HUES6 (cell line): ENCODE measurements around the gene GFER.

ENCODE experiments used
- H3K27ac ChIP-seq: 2 replicates; pipeline ENCODE4 v1.7.0; 2013; ENCODE audit warnings: low read depth, mild to moderate bottlenecking, low read length, inconsistent platforms
- H3K27me3 ChIP-seq: 2 replicates; pipeline ENCODE4 v1.6.1; 2013; ENCODE audit warnings: low read length; ENCODE audit not compliant: control insufficient read depth, insufficient read depth
- H3K36me3 ChIP-seq: 2 replicates; pipeline ENCODE4 v1.6.1; 2013; ENCODE audit warnings: low read length; ENCODE audit not compliant: control insufficient read depth, insufficient read depth
- H3K4me1 ChIP-seq: 2 replicates; pipeline ENCODE4 v1.6.1; 2013; ENCODE audit warnings: low read length; ENCODE audit not compliant: control insufficient read depth, insufficient read depth
- H3K4me3 ChIP-seq: 2 replicates; pipeline ENCODE4 v1.5.1; 2013; ENCODE audit warnings: low read depth, low read length
- H3K9ac ChIP-seq: one replicate; pipeline ENCODE4 v1.6.1; 2013; ENCODE audit warnings: mild to moderate bottlenecking, low read length
- H3K9me3 ChIP-seq: 2 replicates; pipeline ENCODE4 v1.6.1; 2013; ENCODE audit warnings: low read depth, low read length; ENCODE audit not compliant: control insufficient read depth, insufficient read depth

The GFER gene

GRCh38 chr16:1989209-1990100 is 5.5 kb downstream of the GFER start, which contains the start of gene SYNGR3:
SYNGR3 (plus strand) TSS chr16:1989970; CDS start chr16:1990103, 133 bp downstream.
- H3K4me3 ChIP-seq = peak within 1 kb of the TSS; percentile 77
- peaks cover 15% of the 10 kb centered on the region for H3K36me3 ChIP-seq
- peak within 1 kb of the TSS; percentile 66 for H3K9ac ChIP-seq
- H3K9me3 ChIP-seq = no peaks in the 10 kb centered on the region
- peaks cover 28% of the 10 kb centered on the region for H3K4me1 ChIP-seq
- H3K27me3 ChIP-seq = peaks cover 39% of the 10 kb centered on the region
- H3K27ac ChIP-seq = no peak within 1 kb of the TSS

GRCh38 chr16:1990101-1990350 is 6.0 kb downstream of the GFER start:
- Histone ChIP-seq H3K4me3 (peak overlapping the region; percentile 77), H3K36me3 (peaks cover 15% of the 10 kb centered on the region), H3K4me1 (peaks cover 25% of the 10 kb centered on the region), H3K9ac (no peak overlapping the region), H3K27me3 (peaks cover 39% of the 10 kb centered on the region), H3K27ac (no peak overlapping the region), H3K9me3 (no peaks in the 10 kb centered on the region)

- Histone ChIP-seq H3K27me3 (peaks cover 39% of the 10 kb centered on the region), H3K4me3 (peak overlapping the region; percentile 77), H3K4me1 (peaks cover 22% of the 10 kb centered on the region), H3K9me3 (no peaks in the 10 kb centered on the region), H3K9ac (peak overlapping the region; percentile 66), H3K27ac (no peak overlapping the region), H3K36me3 (peaks cover 18% of the 10 kb centered on the region)
Observed at GRCh38 chr16:1990351-1991134, 6.5 kb downstream of the GFER start.

GRCh38 chr16:1991135-1991551 is 7.2 kb downstream of the GFER start:
- Histone ChIP-seq H3K9ac (peak overlapping the region; percentile 66), H3K4me1 (peaks cover 22% of the 10 kb centered on the region), H3K9me3 (no peaks in the 10 kb centered on the region), H3K36me3 (peaks cover 14% of the 10 kb centered on the region), H3K27ac (no peak overlapping the region), H3K27me3 (peaks cover 39% of the 10 kb centered on the region), H3K4me3 (peak overlapping the region; percentile 77)

GRCh38 chr16:1991588-1991947 is 7.6 kb downstream of the GFER start:
- peaks cover 22% of the 10 kb centered on the region for H3K4me1 ChIP-seq
- H3K36me3 ChIP-seq = peaks cover 11% of the 10 kb centered on the region
- no peak overlapping the region for H3K9ac ChIP-seq
- no peaks in the 10 kb centered on the region for H3K9me3 ChIP-seq
- H3K27ac ChIP-seq = no peak overlapping the region
- peak overlapping the region; percentile 77 for H3K4me3 ChIP-seq
- peaks cover 39% of the 10 kb centered on the region for H3K27me3 ChIP-seq

- Histone ChIP-seq H3K4me1 (peaks cover 22% of the 10 kb centered on the region), H3K27ac (0 out of 2 replicates have a peak overlapping the region, but pooled peaks have one; percentile 53), H3K9ac (peak overlapping the region; percentile 88), H3K27me3 (peaks cover 39% of the 10 kb centered on the region), H3K9me3 (no peaks in the 10 kb centered on the region), H3K4me3 (peak overlapping the region; percentile 89), H3K36me3 (peaks cover 11% of the 10 kb centered on the region)
Observed at GRCh38 chr16:1991948-1992703, 8.1 kb downstream of the GFER start.

- Histone ChIP-seq H3K4me3 (peak overlapping the region; percentile 89), H3K4me1 (peaks cover 22% of the 10 kb centered on the region), H3K27me3 (peaks cover 39% of the 10 kb centered on the region), H3K9ac (peak overlapping the region; percentile 88), H3K27ac (0 out of 2 replicates have a peak overlapping the region, but pooled peaks have one; percentile 53), H3K9me3 (no peaks in the 10 kb centered on the region), H3K36me3 (peaks cover 18% of the 10 kb centered on the region)
Observed at GRCh38 chr16:1992704-1993317, 8.8 kb downstream of the GFER start.

GRCh38 chr16:1993731-1994131 is 9.7 kb downstream of the GFER start:
- no peaks in the 10 kb centered on the region for H3K9me3 ChIP-seq
- H3K27me3 ChIP-seq = peaks cover 31% of the 10 kb centered on the region
- no peak overlapping the region for H3K27ac ChIP-seq
- no peak overlapping the region for H3K4me3 ChIP-seq
- peaks cover 20% of the 10 kb centered on the region for H3K4me1 ChIP-seq
- peaks cover 27% of the 10 kb centered on the region for H3K36me3 ChIP-seq
- no peak overlapping the region for H3K9ac ChIP-seq

- H3K27ac ChIP-seq = no peak overlapping the region
Observed at GRCh38 chr16:1997494-1998359, 13.7 kb downstream of the GFER start.

More at GRCh38 chr16:1997494-1998359, 13.7 kb downstream of the GFER start:
- Histone ChIP-seq H3K9me3 (no peaks in the 10 kb centered on the region), H3K36me3 (peaks cover 66% of the 10 kb centered on the region), H3K9ac (no peak overlapping the region), H3K4me1 (no peaks in the 10 kb centered on the region), H3K27me3 (peaks cover 5% of the 10 kb centered on the region; the same call in 1 of the 2 replicates), H3K4me3 (no peak overlapping the region)
